ENCODE results near the gene DCTN2. TPM values are rescaled to one million over a fixed set of nuclear protein-coding genes. Genes with fewer than 3 reads are reported as not detected.

Gene DCTN2
- total and polyA plus RNA-seq, 2 donors (not counting 1 experiment from before 2014, with no cell fraction given) = 59.4 to 94.3 TPM

DNA sequence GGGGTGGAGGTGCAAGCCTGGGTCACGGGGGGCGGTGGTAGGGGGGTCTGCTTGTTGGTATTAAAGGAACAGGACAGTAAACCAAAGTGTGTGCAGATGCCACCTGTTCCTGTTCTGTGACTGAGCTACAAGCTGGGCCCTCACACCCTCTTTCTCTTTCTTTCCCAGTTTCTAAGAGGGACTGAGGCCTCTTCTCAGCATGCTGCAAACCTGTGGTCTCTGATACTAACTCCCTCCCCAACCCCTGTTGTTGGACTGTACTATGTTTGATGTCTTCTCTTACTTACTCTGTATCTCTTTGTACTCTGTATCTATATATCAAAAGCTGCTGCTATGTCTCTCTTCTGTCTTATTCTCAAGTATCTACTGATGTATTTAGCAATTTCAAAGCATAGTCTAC is 37.1 kb upstream of the DCTN2 start:
- Histone ChIP-seq H3K27ac (ENCODE audit: low read length in 2 of 2) (no peak overlapping the region), H3K9ac (ENCODE audit: low read length) (no peak overlapping the region), H2AFZ (ENCODE audit: insufficient read depth, low read depth, low read length, poor library complexity, severe bottlenecking) (no peak overlapping the region), H3K9me3 (ENCODE audit: control extremely low read depth in 1 of 3, control insufficient read depth in 2 of 3, insufficient read depth in 1 of 3, low read length in 2 of 3) (no peaks in the 10 kb centered on the region), H3K79me2 (ENCODE audit: control insufficient read depth, insufficient read depth, low read length) (no peaks in the 10 kb centered on the region), H3K4me3 (ENCODE audit: control extremely low read depth in 1 of 5, extremely low read depth in 1 of 5, insufficient read depth in 1 of 5, low read depth in 2 of 5, low read length in 4 of 5) (no peak overlapping the region), H3K27me3 (replicated peaks in 1 of 4; ENCODE audit: control extremely low read depth in 1 of 4, control insufficient read depth in 3 of 4, insufficient read depth in 4 of 4, low read length in 3 of 4) (peaks cover 0 to 53% (median 11%) of the 10 kb centered on the region in 4 experiments), H3K36me3 (replicated peaks in 1 of 2; ENCODE audit: control extremely low read depth in 1 of 2, control insufficient read depth in 1 of 2, extremely low read depth in 1 of 2, insufficient read depth in 2 of 2, low read length in 1 of 2) (no peaks in the 10 kb centered on the region), H3K4me1 (ENCODE audit: control insufficient read depth in 2 of 2, insufficient read depth in 2 of 2, low read length in 2 of 2) (peaks cover 0 to 3% of the 10 kb centered on the region in 2 donors), H4K20me1 (ENCODE audit: control insufficient read depth, insufficient read depth, low read length, poor library complexity, severe bottlenecking) (no peaks in the 10 kb centered on the region), H3K4me2 (replicated peaks; ENCODE audit: low read depth, low read length, poor library complexity, severe bottlenecking) (no peak overlapping the region)
- Mint-ChIP-seq H3K4me1 (peaks cover 2% of the 10 kb centered on the region), H3K9me3 (ENCODE audit: insufficient read depth) (no peaks in the 10 kb centered on the region), H3K4me3 (no peak overlapping the region), H3K27ac (no peak overlapping the region), H3K27me3 (peaks cover 10% of the 10 kb centered on the region)
- ChIA-PET POLR2A (no interaction called here), CTCF (interaction anchor here (0.9 to 7.2 kb wide), 23 partner anchors 9 to 320 kb away, joined by 3 to 122 read pairs (median 7); partner anchors contain the start of genes ARHGEF25, B4GALNT1, OS9 and PIP4K2C)
- ATAC-seq (ENCODE audit: low read depth) (no peak), DNase-seq (no peak)
- WGBS (ENCODE audit: insufficient coverage) = no CpG with 5 or more reads among the region's 2 CpGs
- intact Hi-C loops (cut with micrococcal nuclease) = no loop called here
- TF ChIP-seq, protein P1, sequence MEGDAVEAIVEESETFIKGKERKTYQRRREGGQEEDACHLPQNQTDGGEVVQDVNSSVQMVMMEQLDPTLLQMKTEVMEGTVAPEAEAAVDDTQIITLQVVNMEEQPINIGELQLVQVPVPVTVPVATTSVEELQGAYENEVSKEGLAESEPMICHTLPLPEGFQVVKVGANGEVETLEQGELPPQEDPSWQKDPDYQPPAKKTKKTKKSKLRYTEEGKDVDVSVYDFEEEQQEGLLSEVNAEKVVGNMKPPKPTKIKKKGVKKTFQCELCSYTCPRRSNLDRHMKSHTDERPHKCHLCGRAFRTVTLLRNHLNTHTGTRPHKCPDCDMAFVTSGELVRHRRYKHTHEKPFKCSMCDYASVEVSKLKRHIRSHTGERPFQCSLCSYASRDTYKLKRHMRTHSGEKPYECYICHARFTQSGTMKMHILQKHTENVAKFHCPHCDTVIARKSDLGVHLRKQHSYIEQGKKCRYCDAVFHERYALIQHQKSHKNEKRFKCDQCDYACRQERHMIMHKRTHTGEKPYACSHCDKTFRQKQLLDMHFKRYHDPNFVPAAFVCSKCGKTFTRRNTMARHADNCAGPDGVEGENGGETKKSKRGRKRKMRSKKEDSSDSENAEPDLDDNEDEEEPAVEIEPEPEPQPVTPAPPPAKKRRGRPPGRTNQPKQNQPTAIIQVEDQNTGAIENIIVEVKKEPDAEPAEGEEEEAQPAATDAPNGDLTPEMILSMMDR (IDR thresholded peaks at IDR 0.05) = no peak
- no peak for TF ChIP-seq EZH2 (IDR thresholded peaks at IDR 0.05; ENCODE audit: borderline replicate concordance, insufficient read depth, low read depth, low read length, poor library complexity, severe bottlenecking)

DNA sequence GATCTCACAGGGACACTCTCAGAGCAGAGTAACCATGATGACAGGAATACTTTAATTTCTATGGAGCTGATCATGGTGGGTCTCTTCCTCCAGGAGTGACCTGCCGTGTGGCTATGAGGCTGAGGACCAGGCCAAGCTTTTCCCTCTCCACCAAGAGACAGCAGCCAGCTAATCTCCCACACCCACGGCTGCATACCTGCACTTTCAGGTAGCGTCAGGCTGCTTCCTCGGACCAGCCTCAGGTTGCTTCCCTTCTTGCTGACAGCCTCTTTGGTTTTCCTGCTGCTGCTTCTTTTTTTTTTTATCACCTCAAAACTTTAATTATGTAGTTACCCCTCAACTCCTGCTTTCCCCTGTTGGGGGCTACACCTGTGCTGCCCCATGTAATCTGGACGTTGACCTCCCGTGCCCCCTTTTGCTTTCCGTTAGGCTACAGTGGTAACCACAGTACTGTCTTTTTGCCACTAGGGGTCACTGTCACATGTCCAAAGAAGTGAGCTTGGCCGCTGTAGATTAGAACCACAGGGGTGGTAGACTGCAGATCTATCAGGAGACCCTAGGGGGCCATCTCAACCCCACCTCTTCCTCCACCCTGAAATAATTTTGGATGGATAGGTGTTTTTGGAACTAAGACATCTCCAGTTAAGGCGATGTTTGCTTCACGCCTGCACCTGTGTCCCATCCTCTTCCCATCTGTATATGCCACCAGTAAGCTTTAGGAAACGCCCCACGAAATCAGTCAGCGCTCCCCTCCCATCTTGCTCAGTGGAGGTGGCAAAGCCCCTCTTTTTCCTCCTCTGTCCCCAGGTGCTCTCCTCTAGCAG is 36.2 kb upstream of the DCTN2 start:
- ChIA-PET CTCF (interaction anchor here (0.6 to 7.2 kb wide), 31 partner anchors 10 to 321 kb away, joined by 3 to 122 read pairs (median 5); partner anchors contain the start of genes ARHGEF25, B4GALNT1, DCTN2 and OS9), POLR2A (interaction anchor here (0.6 to 1.0 kb wide), 2 partner anchors 36 to 104 kb away, joined by 3 read pairs; no protein-coding TSS in a partner anchor)
- H3K4me2 ChIP-seq (replicated peaks; ENCODE audit: low read depth, low read length, poor library complexity, severe bottlenecking) = no peak overlapping the region
- TF ChIP-seq, protein P1 (IDR thresholded peaks at IDR 0.05) = peak; percentile 98
- no peak for TF ChIP-seq EZH2 (IDR thresholded peaks at IDR 0.05; ENCODE audit: borderline replicate concordance, insufficient read depth, low read depth, low read length, poor library complexity, severe bottlenecking)
- H3K36me3 ChIP-seq (replicated peaks in 1 of 2; ENCODE audit: control extremely low read depth in 1 of 2, control insufficient read depth in 1 of 2, extremely low read depth in 1 of 2, insufficient read depth in 2 of 2, low read length in 1 of 2) = no peaks in the 10 kb centered on the region
- H3K9ac ChIP-seq (ENCODE audit: low read length) = no peak overlapping the region
- H4K20me1 ChIP-seq (ENCODE audit: control insufficient read depth, insufficient read depth, low read length, poor library complexity, severe bottlenecking) = no peaks in the 10 kb centered on the region
- WGBS (ENCODE audit: insufficient coverage) = 63% methylated on average over 10 of the region's 13 CpGs
- ATAC-seq (ENCODE audit: low read depth) (peak; percentile 100), DNase-seq (peak; percentile 88)
- no peak overlapping the region for H3K27ac ChIP-seq (ENCODE audit: low read length in 2 of 2)
- no peaks in the 10 kb centered on the region for H3K9me3 Mint-ChIP-seq (ENCODE audit: insufficient read depth)
- H2AFZ ChIP-seq (ENCODE audit: insufficient read depth, low read depth, low read length, poor library complexity, severe bottlenecking) = no peak overlapping the region
- H3K27me3 ChIP-seq (replicated peaks in 1 of 4; ENCODE audit: control extremely low read depth in 1 of 4, control insufficient read depth in 3 of 4, insufficient read depth in 4 of 4, low read length in 3 of 4) = peaks cover 0 to 46% (median 10%) of the 10 kb centered on the region in 4 experiments
- intact Hi-C loops (cut with micrococcal nuclease) = loop anchor here (1.0 to 2.0 kb wide), 6 partner anchors 8 to 159 kb away; partner anchors contain the start of genes B4GALNT1, MBD6 and PIP4K2C
- no peak overlapping the region for H3K4me3 ChIP-seq (ENCODE audit: control extremely low read depth in 1 of 5, extremely low read depth in 1 of 5, insufficient read depth in 1 of 5, low read depth in 2 of 5, low read length in 4 of 5)
- H3K27me3 Mint-ChIP-seq = peaks cover 14% of the 10 kb centered on the region
- H3K27ac Mint-ChIP-seq = no peak overlapping the region
- peaks cover 2% of the 10 kb centered on the region for H3K4me1 Mint-ChIP-seq
- H3K9me3 ChIP-seq (ENCODE audit: control extremely low read depth in 1 of 3, control insufficient read depth in 2 of 3, insufficient read depth in 1 of 3, low read length in 2 of 3) = no peaks in the 10 kb centered on the region
- H3K4me3 Mint-ChIP-seq = no peak overlapping the region
- no peaks in the 10 kb centered on the region for H3K79me2 ChIP-seq (ENCODE audit: control insufficient read depth, insufficient read depth, low read length)
- peaks cover 0 to 3% of the 10 kb centered on the region in 2 donors for H3K4me1 ChIP-seq (ENCODE audit: control insufficient read depth in 2 of 2, insufficient read depth in 2 of 2, low read length in 2 of 2)
